Nephron progenitor cell (in vitro differentiated cells): ENCODE measurements around the gene CEP76.

Experiments
- DNase-seq: peaks from one replicate; pipeline ENCODE4 v3.0.0; 2021
- H3K27ac Mint-ChIP-seq: 2 replicates; pipeline ENCODE4 v1.8.0; 2021; ENCODE audit warnings: mild to moderate bottlenecking, moderate library complexity, mixed read lengths
- H3K27me3 Mint-ChIP-seq: 2 replicates; pipeline ENCODE4 v1.8.0; 2021; ENCODE audit warnings: mild to moderate bottlenecking, low read depth, mixed read lengths; ENCODE audit not compliant: poor library complexity
- H3K36me3 Mint-ChIP-seq: 2 replicates; pipeline ENCODE4 v1.8.0; 2021; ENCODE audit warnings: low read depth, mixed read lengths
- H3K4me1 Mint-ChIP-seq: 2 replicates; pipeline ENCODE4 v1.8.0; 2021; ENCODE audit warnings: mixed read lengths
- H3K4me3 Mint-ChIP-seq: 2 replicates; pipeline ENCODE4 v1.8.0; 2021; ENCODE audit warnings: mild to moderate bottlenecking, moderate library complexity, mixed read lengths
- H3K9me3 Mint-ChIP-seq: 2 replicates; pipeline ENCODE4 v1.8.0; 2021; ENCODE audit warnings: mild to moderate bottlenecking, moderate library complexity, mixed read lengths
- TF ChIP-seq, protein P1 (sequence below): fragments of 200-600 bp; sonication (generic); IDR thresholded peaks from 2 replicates; pipeline ENCODE4 v1.5.0; 2021; ENCODE audit warnings: antibody characterized with exemption

Gene CEP76, protein sequence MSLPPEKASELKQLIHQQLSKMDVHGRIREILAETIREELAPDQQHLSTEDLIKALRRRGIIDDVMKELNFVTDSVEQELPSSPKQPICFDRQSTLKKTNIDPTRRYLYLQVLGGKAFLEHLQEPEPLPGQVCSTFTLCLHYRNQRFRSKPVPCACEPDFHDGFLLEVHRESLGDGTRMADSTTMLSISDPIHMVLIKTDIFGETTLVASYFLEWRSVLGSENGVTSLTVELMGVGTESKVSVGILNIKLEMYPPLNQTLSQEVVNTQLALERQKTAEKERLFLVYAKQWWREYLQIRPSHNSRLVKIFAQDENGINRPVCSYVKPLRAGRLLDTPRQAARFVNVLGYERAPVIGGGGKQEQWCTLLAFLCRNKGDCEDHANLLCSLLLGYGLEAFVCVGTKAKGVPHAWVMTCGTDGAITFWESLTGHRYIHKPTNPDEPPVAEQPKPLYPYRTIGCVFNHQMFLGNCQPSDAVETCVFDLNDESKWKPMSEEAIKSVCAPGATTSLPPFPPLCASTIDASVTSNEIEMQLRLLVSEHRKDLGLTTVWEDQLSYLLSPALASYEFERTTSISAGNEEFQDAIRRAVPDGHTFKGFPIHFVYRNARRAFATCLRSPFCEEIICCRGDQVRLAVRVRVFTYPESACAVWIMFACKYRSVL

DNA sequence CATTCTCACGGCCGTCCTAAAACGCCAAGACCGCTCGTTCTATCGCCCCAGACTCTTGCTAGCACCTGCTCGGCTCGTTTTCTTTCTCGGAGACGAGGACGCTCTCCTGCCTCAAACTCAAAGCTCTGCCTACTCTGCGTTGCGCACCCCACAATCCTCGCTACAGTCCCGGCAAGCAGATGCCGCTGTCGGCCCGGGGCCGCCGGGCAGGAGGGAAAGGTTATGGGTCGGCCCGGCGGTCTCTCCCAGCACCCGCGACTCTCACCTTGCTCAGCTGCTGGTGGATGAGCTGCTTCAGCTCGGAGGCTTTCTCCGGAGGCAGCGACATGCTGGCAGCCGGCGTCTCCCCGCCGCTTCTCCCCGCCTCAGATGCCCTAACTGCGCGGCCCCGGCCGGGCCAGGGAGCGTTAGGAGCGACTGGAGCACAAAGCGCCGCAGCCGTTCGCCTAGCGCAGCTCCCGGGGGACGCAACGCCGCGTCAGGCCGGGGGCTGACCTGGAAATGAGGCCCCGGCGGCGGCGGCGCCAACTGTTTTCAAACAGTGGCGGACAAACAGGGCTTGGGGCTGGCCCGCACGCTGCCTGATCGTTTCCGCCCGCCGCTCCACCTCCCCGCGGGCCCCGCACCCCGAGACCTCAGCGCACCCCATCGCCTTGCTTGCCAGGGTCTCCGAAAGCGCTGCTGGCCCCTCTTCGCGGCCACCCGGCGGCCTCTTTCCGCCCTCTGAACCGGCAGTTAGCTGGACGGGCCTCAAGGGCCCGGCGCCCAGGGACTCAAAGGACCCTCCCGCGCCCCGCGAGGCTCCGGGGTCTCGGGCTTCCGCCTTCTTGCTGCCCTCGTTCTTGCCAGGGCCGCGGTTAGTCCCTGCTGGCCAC, at the start of gene CEP76, which contains the start of gene PSMG2:
TSS of gene CEP76 (minus strand) at position 503 of the 875 bp plus-strand sequence. CDS start at position 328, 175 bp downstream.
TSS of gene PSMG2 (plus strand) at position 822 of the 875 bp plus-strand sequence. CDS start 66 bp downstream, outside the sequence.
- Mint-ChIP-seq H3K9me3 (no peaks in the 10 kb centered on the region), H3K4me1 (peaks cover 41% of the 10 kb centered on the region), H3K36me3 (peaks cover 36% of the 10 kb centered on the region), H3K27ac (peak within 1 kb of the TSS; percentile 100), H3K27me3 (peaks cover 3% of the 10 kb centered on the region), H3K4me3 (peak within 1 kb of the TSS; percentile 99)
- peak; percentile 90 for DNase-seq
- TF ChIP-seq, protein P1, sequence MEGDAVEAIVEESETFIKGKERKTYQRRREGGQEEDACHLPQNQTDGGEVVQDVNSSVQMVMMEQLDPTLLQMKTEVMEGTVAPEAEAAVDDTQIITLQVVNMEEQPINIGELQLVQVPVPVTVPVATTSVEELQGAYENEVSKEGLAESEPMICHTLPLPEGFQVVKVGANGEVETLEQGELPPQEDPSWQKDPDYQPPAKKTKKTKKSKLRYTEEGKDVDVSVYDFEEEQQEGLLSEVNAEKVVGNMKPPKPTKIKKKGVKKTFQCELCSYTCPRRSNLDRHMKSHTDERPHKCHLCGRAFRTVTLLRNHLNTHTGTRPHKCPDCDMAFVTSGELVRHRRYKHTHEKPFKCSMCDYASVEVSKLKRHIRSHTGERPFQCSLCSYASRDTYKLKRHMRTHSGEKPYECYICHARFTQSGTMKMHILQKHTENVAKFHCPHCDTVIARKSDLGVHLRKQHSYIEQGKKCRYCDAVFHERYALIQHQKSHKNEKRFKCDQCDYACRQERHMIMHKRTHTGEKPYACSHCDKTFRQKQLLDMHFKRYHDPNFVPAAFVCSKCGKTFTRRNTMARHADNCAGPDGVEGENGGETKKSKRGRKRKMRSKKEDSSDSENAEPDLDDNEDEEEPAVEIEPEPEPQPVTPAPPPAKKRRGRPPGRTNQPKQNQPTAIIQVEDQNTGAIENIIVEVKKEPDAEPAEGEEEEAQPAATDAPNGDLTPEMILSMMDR: no peak

DNA sequence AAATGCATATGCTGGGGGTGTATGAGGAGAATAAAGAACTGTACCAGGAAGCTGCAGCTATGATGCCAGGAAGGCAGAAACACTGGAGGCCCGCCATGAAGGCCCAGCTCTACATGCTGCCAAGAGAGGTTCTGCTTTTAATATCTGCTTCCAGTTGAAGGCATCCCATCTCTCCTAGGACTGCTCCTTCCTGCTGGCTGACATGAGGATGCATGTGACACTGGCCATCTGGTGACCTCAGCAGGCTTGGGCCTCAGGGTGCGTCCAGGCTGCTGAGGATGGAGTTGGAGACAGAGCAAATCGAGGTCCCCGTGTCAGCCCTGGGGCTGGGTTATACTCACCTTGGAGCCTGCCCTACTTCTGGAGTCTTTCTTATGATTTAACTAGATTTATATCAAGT, 49.4 kb upstream of the CEP76 start:
- peaks cover 7% of the 10 kb centered on the region for H3K27me3 Mint-ChIP-seq
- H3K36me3 Mint-ChIP-seq: no peaks in the 10 kb centered on the region
- H3K9me3 Mint-ChIP-seq: peaks cover 5% of the 10 kb centered on the region
- H3K4me1 Mint-ChIP-seq: no peaks in the 10 kb centered on the region
- H3K27ac Mint-ChIP-seq: no peak overlapping the region
- TF ChIP-seq, protein P1: no peak
- DNase-seq: no peak
- no peak overlapping the region for H3K4me3 Mint-ChIP-seq

DNA sequence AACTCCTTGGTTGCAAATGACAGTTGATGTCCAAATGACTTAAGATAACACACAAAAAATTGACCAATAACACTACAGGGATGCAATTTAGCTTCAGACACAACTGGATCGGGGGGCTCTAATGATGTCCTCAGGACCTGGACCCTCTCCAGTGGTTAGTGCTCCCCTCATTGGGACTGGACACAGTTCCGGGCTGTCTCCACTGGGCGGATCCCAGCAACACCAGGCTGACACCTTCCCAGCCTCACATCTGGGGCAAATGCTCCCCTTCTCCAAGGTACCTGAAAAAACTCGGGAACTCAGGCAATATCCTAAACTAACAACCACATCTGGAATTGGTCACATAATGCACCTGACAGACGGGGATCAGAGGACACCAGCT, 49.0 kb upstream of the CEP76 start:
- Mint-ChIP-seq H3K9me3 (peaks cover 1% of the 10 kb centered on the region), H3K27me3 (peaks cover 6% of the 10 kb centered on the region), H3K36me3 (no peaks in the 10 kb centered on the region), H3K27ac (no peak overlapping the region), H3K4me1 (no peaks in the 10 kb centered on the region), H3K4me3 (no peak overlapping the region)
- TF ChIP-seq, protein P1: no peak
- no peak for DNase-seq

DNA sequence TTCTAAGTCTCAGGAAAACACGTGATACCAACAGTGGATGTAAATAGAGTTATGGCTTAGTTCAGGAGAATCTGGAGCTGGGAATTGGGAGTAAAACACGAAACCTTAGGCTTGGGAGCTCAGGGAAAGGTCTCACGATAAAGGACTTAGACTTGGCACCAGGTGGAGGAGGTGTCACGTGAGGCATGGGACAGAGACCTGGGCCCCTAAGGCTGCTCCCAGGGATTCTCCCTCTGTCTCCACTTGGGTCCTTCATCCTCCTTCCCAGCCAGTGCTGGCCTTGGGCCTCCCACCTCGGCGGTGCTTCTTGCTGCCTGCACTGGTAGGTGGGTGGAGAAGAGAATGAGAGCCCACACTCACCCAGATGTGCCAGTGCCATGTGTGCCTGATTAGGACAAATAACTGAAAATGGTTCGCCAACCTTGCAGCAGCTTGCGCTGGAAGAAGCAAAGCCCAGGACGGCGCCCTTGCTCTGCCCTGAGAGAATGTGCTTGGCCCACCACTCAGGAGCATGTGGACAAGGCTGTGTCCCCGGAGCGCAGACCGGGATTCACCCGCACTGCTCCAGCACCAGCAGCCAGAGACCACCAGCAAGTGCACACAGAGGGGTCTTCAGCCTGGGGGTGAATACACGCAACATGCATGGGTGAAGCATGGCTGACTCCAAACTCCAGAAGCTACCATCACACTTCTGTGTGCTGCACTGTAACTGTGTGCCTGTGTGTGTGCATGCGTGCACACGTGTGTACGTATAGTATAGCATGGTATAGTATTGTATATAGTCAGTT, 48.4 kb upstream of the CEP76 start:
- no peaks in the 10 kb centered on the region for H3K36me3 Mint-ChIP-seq
- H3K9me3 Mint-ChIP-seq: no peaks in the 10 kb centered on the region
- no peaks in the 10 kb centered on the region for H3K4me1 Mint-ChIP-seq
- peaks cover 5% of the 10 kb centered on the region for H3K27me3 Mint-ChIP-seq
- no peak for DNase-seq
- no peak overlapping the region for H3K4me3 Mint-ChIP-seq
- TF ChIP-seq, protein P1: no peak
- H3K27ac Mint-ChIP-seq: no peak overlapping the region

DNA sequence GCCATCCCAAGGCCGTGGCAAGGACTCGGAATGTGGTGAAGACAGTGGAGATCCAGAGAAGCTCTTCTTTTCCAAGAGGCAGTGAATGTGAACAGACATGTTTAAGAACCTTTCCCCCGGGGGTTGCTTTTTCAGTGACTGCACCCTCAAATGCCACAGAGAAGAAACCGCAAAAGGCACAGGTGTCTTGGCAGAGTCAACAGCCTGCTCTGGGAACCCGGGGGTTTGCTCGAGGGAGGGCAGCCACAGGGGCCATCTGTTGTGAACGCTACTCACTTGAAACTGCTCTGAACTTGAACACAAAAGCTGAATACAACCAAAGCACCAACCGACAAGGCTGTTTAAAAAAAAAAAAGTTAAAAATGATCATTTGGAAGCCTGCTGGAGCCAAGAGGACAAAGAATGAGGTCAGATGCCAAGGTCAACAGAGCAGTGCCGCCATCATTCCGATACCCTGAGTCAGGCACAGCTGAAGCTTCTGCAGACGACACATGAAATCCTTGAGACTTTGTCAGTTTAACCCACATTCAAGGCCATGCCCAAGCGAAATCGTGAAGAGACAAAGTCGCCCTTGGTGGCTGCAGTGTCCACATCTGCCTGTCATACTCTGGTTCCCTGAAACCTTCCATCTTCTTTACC, 47.7 kb upstream of the CEP76 start:
- Mint-ChIP-seq H3K27ac (no peak overlapping the region), H3K4me3 (no peak overlapping the region), H3K4me1 (no peaks in the 10 kb centered on the region), H3K27me3 (peaks cover 5% of the 10 kb centered on the region), H3K9me3 (no peaks in the 10 kb centered on the region), H3K36me3 (no peaks in the 10 kb centered on the region)
- DNase-seq: no peak
- TF ChIP-seq, protein P1: no peak
